ENCODE measurements around the gene PLXNA4. TPM values are rescaled to one million over a fixed set of nuclear protein-coding genes. Genes with fewer than 3 reads are reported as not detected.

The PLXNA4 gene
- total and polyA plus RNA-seq, 2 experiments from 2014 or later, result 1.9 to 4.8 TPM

DNA sequence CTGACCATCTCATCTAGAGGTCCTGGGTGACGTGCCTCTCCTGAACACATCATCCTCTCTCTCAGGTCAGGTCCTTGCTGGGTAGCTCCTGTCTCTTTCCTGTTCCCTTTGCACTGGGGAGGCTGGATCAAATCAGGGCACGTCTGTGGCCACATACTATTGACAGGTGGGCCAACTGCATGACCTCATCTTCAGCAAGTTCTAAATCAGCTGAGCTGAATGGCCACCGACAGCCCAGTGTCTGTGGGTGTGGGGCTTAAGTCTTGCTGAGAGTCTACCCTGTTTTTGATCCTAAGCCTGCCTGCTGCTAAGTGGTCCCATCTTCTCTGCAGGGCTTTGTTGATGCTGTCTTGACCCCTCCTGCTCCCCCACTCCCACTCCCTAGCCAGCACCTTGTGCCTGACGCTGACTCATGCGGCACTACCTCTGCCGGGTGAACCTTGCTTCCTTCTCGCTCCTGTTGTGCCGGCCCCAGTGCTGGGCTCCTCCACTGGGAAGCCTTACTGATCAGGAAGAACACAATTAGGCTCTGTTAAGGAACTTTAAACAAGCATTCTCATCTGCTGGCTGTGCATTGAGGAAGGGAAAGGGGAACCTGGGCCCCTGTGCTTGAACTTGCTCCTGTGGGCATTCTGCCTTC lies 440.4 kb downstream of the PLXNA4 start:
- 69% methylated on average over 8 of the region's 8 CpGs for WGBS (ENCODE audit: low lambda C conversion rate, missing lambda C conversion rate)
- DNase-seq (ENCODE audit: low spot score), result no peak

DNA sequence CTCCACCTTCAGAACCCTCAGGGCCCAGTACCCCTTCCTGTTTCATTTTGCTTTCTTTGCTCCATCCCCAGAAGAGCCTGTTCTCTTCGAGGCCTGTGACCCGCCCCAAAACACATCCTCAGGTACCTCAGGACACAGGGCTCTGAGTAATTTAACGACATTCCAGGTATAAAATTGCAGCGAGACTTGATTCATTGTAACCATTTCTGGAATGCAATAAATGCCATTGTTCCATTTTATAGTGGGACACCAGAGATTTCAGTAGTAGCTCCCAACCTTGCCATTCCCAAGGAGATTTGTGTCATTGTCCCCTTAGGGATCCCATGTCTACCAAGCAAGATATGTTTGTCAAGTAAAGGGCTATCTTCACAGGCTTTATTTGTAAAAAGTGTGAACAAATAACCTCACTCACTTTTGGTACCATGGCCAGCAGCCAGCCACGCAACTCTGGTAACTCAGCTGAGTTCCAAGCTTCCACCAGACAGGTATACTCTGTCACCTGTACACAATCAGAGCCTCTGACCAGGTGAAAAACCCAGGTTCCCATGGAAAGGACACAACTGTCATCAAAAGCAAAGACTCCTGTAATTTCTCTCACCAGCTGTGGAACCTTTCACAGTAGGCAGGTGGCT lies 441.3 kb downstream of the PLXNA4 start:
- WGBS (ENCODE audit: low lambda C conversion rate, missing lambda C conversion rate), result 66% methylated on average over 5 of the region's 5 CpGs
- no peaks in the 10 kb centered on the region for H3K36me3 ChIP-seq (replicated peaks; ENCODE audit: insufficient read depth, low read depth)
- no peak for DNase-seq (ENCODE audit: low spot score)

More for the DNA sequence above, 440.4 kb downstream of the PLXNA4 start:
- no peak overlapping the region for H3K4me2 ChIP-seq
- H3K27ac ChIP-seq, result no peak overlapping the region
- H3K4me3 ChIP-seq, result no peak overlapping the region
- no peak overlapping the region for H2AFZ ChIP-seq
- H3K36me3 ChIP-seq (replicated peaks; ENCODE audit: insufficient read depth, low read depth), result no peaks in the 10 kb centered on the region
- no peaks in the 10 kb centered on the region for H4K20me1 ChIP-seq (ENCODE audit: insufficient read depth, poor library complexity, severe bottlenecking)
- TF ChIP-seq, protein P1, sequence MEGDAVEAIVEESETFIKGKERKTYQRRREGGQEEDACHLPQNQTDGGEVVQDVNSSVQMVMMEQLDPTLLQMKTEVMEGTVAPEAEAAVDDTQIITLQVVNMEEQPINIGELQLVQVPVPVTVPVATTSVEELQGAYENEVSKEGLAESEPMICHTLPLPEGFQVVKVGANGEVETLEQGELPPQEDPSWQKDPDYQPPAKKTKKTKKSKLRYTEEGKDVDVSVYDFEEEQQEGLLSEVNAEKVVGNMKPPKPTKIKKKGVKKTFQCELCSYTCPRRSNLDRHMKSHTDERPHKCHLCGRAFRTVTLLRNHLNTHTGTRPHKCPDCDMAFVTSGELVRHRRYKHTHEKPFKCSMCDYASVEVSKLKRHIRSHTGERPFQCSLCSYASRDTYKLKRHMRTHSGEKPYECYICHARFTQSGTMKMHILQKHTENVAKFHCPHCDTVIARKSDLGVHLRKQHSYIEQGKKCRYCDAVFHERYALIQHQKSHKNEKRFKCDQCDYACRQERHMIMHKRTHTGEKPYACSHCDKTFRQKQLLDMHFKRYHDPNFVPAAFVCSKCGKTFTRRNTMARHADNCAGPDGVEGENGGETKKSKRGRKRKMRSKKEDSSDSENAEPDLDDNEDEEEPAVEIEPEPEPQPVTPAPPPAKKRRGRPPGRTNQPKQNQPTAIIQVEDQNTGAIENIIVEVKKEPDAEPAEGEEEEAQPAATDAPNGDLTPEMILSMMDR (IDR thresholded peaks at IDR 0.05; ENCODE audit: poor library complexity), result no peak
- TF ChIP-seq EZH2 (IDR thresholded peaks at IDR 0.05; ENCODE audit: borderline replicate concordance), result no peak
- TF ChIP-seq EZH2phosphoT487 (IDR thresholded peaks at IDR 0.05; ENCODE audit: low read depth, severe bottlenecking, unreplicated experiment), result no peak
- no peaks in the 10 kb centered on the region for H3K79me2 ChIP-seq
- no peaks in the 10 kb centered on the region for H3K9me3 ChIP-seq (ENCODE audit: low read depth)
- no peaks in the 10 kb centered on the region for H3K4me1 ChIP-seq (ENCODE audit: insufficient read depth)
- no peaks in the 10 kb centered on the region for H3K27me3 ChIP-seq
- H3K9me2 ChIP-seq (replicated peaks; ENCODE audit: insufficient read depth), result no peaks in the 10 kb centered on the region

DNA sequence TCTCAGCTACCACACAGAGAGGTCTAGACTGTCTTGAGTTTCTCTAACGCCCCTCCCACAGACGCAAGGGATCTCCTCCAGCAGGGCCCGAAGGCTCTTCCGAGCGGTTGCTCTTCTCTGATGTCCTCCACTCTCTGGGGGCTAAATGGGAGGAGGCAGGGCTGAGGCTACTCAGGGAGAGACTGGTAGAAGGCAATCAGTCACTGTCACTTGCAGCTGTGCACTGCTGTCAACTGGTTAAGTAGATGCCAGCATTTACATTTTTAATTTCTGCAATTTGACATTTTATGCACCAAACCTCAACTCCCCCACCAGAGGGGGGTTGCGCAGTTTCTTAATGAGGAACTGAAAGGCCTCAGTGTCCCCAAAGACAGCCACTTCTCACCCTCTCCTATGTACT lies 442.8 kb downstream of the PLXNA4 start:
- H3K4me2 ChIP-seq, result no peak overlapping the region
- TF ChIP-seq EZH2phosphoT487 (IDR thresholded peaks at IDR 0.05; ENCODE audit: low read depth, severe bottlenecking, unreplicated experiment), result no peak
- TF ChIP-seq EZH2 (IDR thresholded peaks at IDR 0.05; ENCODE audit: borderline replicate concordance), result no peak
- TF ChIP-seq, protein P1 (IDR thresholded peaks at IDR 0.05; ENCODE audit: poor library complexity), result no peak
- WGBS (ENCODE audit: low lambda C conversion rate, missing lambda C conversion rate), result 93% methylated on average over 6 of the region's 6 CpGs

More for the DNA sequence above, 441.3 kb downstream of the PLXNA4 start:
- no peaks in the 10 kb centered on the region for H4K20me1 ChIP-seq (ENCODE audit: insufficient read depth, poor library complexity, severe bottlenecking)
- H2AFZ ChIP-seq, result no peak overlapping the region
- no peak overlapping the region for H3K27ac ChIP-seq
- H3K4me1 ChIP-seq (ENCODE audit: insufficient read depth), result no peaks in the 10 kb centered on the region
- no peak overlapping the region for H3K4me3 ChIP-seq
- no peaks in the 10 kb centered on the region for H3K27me3 ChIP-seq
- TF ChIP-seq EZH2phosphoT487 (IDR thresholded peaks at IDR 0.05; ENCODE audit: low read depth, severe bottlenecking, unreplicated experiment) (no peak), EZH2 (IDR thresholded peaks at IDR 0.05; ENCODE audit: borderline replicate concordance) (no peak)
- TF ChIP-seq, protein P1 (IDR thresholded peaks at IDR 0.05; ENCODE audit: poor library complexity), result no peak
- no peaks in the 10 kb centered on the region for H3K9me3 ChIP-seq (ENCODE audit: low read depth)
- no peaks in the 10 kb centered on the region for H3K9me2 ChIP-seq (replicated peaks; ENCODE audit: insufficient read depth)
- no peaks in the 10 kb centered on the region for H3K79me2 ChIP-seq
- no peak overlapping the region for H3K4me2 ChIP-seq

More for the DNA sequence above, 442.8 kb downstream of the PLXNA4 start:
- DNase-seq (ENCODE audit: low spot score), result no peak
- no peak overlapping the region for H2AFZ ChIP-seq
- H3K27me3 ChIP-seq, result peaks cover 3% of the 10 kb centered on the region
- no peaks in the 10 kb centered on the region for H3K9me2 ChIP-seq (replicated peaks; ENCODE audit: insufficient read depth)
- H3K4me3 ChIP-seq, result no peak overlapping the region
- H4K20me1 ChIP-seq (ENCODE audit: insufficient read depth, poor library complexity, severe bottlenecking), result no peaks in the 10 kb centered on the region
- H3K9me3 ChIP-seq (ENCODE audit: low read depth), result no peaks in the 10 kb centered on the region
- no peaks in the 10 kb centered on the region for H3K79me2 ChIP-seq
- no peak overlapping the region for H3K27ac ChIP-seq
- no peaks in the 10 kb centered on the region for H3K36me3 ChIP-seq (replicated peaks; ENCODE audit: insufficient read depth, low read depth)
- no peaks in the 10 kb centered on the region for H3K4me1 ChIP-seq (ENCODE audit: insufficient read depth)

All from hepatocyte (in vitro differentiated cells).